ENCODE results near the gene CAPS2.

CAPS2 gene

GRCh38 chr12:75289753-75290152 lies 40.4 kb downstream of the CAPS2 start:
- no peak overlapping the region for H3K4me3 ChIP-seq
- TF ChIP-seq CTCF (IDR thresholded peaks at IDR 0.05): no peak
- DNase-seq (ENCODE audit: low spot score): no peak

GRCh38 chr12:75288860-75289259 lies 41.3 kb downstream of the CAPS2 start:
- no peak for TF ChIP-seq CTCF (IDR thresholded peaks at IDR 0.05)
- no peak for DNase-seq (ENCODE audit: low spot score)
- H3K27ac ChIP-seq: no peak overlapping the region
- H3K4me3 ChIP-seq: no peak overlapping the region

More at GRCh38 chr12:75289753-75290152, 40.4 kb downstream of the CAPS2 start:
- no peak overlapping the region for H3K27ac ChIP-seq

- Histone ChIP-seq H3K27ac (no peak overlapping the region), H3K4me3 (no peak overlapping the region)
- no peak for TF ChIP-seq CTCF (IDR thresholded peaks at IDR 0.05)
- DNase-seq (ENCODE audit: low spot score): no peak
Measured at GRCh38 chr12:75275702-75276101, 54.4 kb downstream of the CAPS2 start.

- Histone ChIP-seq H3K4me3 (no peak overlapping the region), H3K27ac (no peak overlapping the region)
- TF ChIP-seq CTCF (IDR thresholded peaks at IDR 0.05): no peak
- no peak for DNase-seq (ENCODE audit: low spot score)
Measured at GRCh38 chr12:75271576-75271975, 58.5 kb downstream of the CAPS2 start.

- Histone ChIP-seq H3K4me3 (no peak overlapping the region), H3K27ac (no peak overlapping the region)
- no peak for DNase-seq (ENCODE audit: low spot score)
- TF ChIP-seq CTCF (IDR thresholded peaks at IDR 0.05): no peak
Measured at GRCh38 chr12:75270157-75270556, 60.0 kb downstream of the CAPS2 start.

- no peak for TF ChIP-seq CTCF (IDR thresholded peaks at IDR 0.05)
- no peak for DNase-seq (ENCODE audit: low spot score)
- H3K4me3 ChIP-seq: no peak overlapping the region
- no peak overlapping the region for H3K27ac ChIP-seq
Measured at GRCh38 chr12:75269209-75269608, 60.9 kb downstream of the CAPS2 start.

- no peak overlapping the region for H3K27ac ChIP-seq
- no peak for TF ChIP-seq CTCF (IDR thresholded peaks at IDR 0.05)
Measured at GRCh38 chr12:75260316-75260715, 69.8 kb downstream of the CAPS2 start.

More at GRCh38 chr12:75260316-75260715, 69.8 kb downstream of the CAPS2 start:
- no peak overlapping the region for H3K4me3 ChIP-seq
- DNase-seq (ENCODE audit: low spot score): no peak
